H7 (cell line): ENCODE results near the gene GPATCH8. TPM values are rescaled to one million over a fixed set of nuclear protein-coding genes. Genes with fewer than 3 reads are reported as not detected.

Source experiments
- DNase-seq: peaks from one replicate; pipeline ENCODE4 v3.0.0; 2012
- H3K27me3 ChIP-seq: 2 replicates; pipeline ENCODE4 v1.6.0; 2011; ENCODE audit warnings: mild to moderate bottlenecking, low read length; ENCODE audit not compliant: control insufficient read depth, insufficient read depth
- H3K36me3 ChIP-seq: replicated peaks from 2 replicates; pipeline ENCODE4 v1.5.1; 2011; ENCODE audit warnings: low read length; ENCODE audit not compliant: control insufficient read depth, insufficient read depth
- H3K4me3 ChIP-seq: 2 replicates; pipeline ENCODE4 v1.5.1; 2011; ENCODE audit warnings: low read depth, mild to moderate bottlenecking, control low read depth, low read length, moderate library complexity; ENCODE audit not compliant: insufficient read depth
- total RNA-seq: library from RNA; depleted of rRNA; stranded (reverse); fragments of >200 nt; shearing (Covaris generic); gene quantifications from 2 replicates; pipeline ENCODE4 v1.2.3, GENCODE V29; 2014

The GPATCH8 gene
- total RNA-seq, 1 experiment from 2014 or later, result 16.9 TPM

DNA sequence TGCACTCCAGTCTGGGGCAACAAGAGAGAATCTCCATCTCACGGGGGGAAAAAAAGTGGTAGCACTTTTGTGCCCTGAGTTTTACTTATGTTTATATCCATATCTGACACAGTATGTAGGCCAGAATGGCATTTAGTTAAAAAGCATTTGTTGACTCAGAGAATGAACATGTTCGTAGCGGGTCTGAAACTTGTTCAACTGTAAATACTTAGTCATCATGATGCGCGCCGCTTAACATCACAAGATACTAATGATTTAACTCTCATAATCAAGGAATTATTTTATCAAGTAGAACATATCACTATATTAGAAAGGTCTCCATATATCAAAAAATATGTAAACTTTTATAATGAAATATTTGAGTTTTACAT, 58.5 kb downstream of the GPATCH8 start:
- Histone ChIP-seq H3K4me3 (no peak overlapping the region), H3K36me3 (no peaks in the 10 kb centered on the region), H3K27me3 (no peaks in the 10 kb centered on the region)
- no peak for DNase-seq

DNA sequence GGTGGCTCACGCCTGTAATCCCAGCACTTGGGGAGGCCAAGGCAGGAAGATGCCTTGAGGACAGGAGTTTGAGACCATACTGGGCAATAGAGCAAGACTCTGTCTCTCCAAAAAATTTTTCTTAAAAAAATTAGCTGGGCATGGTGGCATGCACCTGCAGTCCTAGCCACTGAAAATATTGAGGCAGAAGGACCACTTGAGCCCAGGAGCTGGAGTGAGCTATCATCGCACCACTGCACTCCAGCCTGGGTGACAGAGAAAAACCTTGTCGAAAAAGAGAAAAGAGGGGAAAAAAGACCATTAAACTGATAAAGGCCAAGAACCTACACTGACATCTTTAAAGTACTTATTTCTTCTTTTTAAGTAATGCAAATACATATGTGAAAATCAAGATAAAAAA, 60.4 kb downstream of the GPATCH8 start:
- no peaks in the 10 kb centered on the region for H3K27me3 ChIP-seq
- no peaks in the 10 kb centered on the region for H3K36me3 ChIP-seq
- DNase-seq, result no peak
- no peak overlapping the region for H3K4me3 ChIP-seq

DNA sequence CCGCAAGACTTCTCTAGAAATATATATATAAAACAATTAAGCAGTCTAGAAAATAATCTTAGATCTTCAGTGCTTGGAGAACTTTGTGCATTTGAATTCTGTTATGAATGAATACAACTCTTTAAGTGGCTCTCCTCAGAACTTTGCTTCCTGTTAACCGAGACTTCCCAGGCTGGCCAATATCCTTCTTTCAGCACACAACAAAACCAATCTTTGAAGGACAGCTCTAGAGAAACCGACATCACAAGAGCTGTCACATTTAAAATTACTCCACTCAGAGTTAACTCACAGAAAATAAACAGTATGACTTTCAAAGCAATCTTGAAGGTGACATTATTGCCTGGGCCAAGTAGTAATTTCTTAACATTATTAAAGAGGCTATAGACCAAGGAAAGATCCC, 64.0 kb downstream of the GPATCH8 start:
- DNase-seq, result no peak
- H3K36me3 ChIP-seq, result peaks cover 6% of the 10 kb centered on the region
- no peaks in the 10 kb centered on the region for H3K27me3 ChIP-seq
- H3K4me3 ChIP-seq, result no peak overlapping the region

DNA sequence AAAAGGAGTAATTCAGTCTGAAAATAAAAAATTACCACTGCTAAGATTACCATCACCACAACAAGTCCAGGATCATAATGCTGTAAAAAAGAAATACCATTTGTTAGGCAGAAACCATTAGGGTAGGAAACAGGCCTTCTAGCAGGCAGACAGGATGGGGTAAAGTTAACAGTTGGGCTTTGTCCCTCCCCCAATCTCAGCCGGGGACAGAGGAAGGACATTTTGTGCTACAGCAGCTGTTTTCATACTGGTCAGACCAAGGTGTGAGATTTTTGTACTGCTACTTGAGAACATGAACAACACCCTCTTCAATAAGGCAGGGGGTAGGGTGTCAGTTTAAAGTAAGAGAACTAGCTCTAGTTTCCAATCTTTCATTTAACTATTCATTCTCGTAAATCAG, 64.6 kb downstream of the GPATCH8 start:
- Histone ChIP-seq H3K27me3 (no peaks in the 10 kb centered on the region), H3K4me3 (no peak overlapping the region), H3K36me3 (peaks cover 6% of the 10 kb centered on the region)
- DNase-seq, result no peak

DNA sequence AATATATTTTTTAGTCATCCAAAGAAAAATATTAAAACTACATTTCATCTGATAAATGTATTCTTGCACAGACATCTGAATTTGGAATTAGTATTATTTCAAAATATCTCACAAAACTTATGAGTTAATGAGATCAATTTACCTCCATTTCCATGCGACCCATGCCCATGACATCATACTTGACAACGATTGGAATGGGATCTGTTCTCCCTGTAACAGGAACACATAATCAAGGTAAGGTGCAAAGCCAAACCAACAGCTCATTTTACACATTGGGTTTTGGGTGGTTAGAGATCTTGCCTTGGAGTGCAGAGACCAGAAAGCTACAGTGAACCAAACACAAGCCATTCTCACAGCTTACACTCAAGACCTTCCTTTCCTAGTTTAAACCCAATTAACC, 66.9 kb downstream of the GPATCH8 start:
- DNase-seq, result no peak
- H3K36me3 ChIP-seq, result peaks cover 11% of the 10 kb centered on the region
- no peak overlapping the region for H3K4me3 ChIP-seq
- no peaks in the 10 kb centered on the region for H3K27me3 ChIP-seq

DNA sequence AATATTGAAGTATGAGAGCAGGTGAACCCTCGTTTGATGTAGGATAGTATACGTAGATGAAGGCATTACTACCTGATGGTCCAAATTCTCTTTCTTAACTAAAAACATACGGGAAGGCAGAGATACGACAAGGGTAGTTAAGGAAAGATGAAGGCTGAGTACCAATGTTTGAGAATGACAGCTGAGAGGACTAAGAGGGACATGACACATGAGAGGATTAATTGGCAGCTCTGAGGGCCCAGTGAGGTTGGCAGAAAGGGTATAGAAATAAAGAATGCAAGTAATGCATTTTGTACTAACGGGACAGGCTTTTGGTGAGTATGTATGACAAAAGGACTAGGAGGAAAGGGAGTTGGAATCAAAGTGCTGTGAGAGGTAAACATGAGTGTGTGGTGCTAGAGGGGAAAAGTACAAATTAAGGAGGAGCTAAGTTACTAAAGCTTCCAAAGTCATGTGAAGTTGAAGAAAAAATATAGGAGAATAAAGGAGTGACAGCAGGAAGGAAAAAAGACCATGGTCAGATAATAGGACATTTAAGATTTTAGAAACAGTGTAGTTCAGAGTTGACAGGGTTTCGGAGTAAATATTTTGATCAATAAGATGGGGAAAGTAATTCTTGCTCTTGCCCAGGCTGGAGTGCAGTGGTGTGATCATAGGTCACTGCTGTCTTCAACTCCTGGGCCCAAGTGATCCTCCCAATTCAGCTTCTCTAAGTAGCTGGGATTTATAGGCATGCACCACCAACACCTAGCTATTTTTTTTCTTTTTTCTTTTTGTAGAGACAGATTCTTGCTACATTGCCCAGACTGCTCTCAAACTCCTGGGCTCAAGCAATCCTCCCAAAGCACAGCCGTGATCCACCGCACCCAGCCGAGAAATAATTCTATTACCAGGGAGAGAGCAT, 70.7 kb downstream of the GPATCH8 start:
- Histone ChIP-seq H3K27me3 (no peaks in the 10 kb centered on the region), H3K4me3 (no peak overlapping the region), H3K36me3 (peaks cover 11% of the 10 kb centered on the region)
- no peak for DNase-seq

DNA sequence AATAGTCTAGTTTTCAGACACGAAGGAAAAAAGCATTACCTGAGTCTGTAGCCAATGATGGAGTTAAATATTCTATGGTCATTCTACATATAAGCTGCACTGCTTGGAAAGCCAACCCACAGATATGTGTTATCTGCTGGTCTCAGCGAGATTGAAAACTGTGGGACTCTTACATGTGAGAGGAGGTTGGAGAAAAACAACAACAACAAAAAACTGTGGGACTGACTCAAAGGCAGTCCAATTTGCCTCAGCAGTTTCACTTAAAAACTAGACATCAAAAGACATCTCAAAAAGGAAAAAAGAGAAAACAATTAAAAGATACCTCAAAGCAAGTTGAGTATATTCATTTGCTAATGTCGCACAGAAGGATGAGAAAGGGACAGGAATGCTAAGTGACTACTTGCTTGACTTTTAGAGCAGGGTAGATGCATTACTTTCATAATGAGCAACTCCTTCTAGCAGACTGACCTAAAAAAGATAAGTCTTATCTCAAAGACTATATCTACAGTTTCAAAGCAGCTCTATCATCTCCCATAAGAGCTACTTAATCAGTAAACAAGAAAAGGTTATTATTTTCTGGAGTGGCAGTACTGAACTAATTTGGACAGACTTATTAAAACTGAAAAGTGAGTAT, 78.3 kb downstream of the GPATCH8 start:
- Histone ChIP-seq H3K4me3 (no peak overlapping the region), H3K27me3 (no peaks in the 10 kb centered on the region), H3K36me3 (no peaks in the 10 kb centered on the region)
- no peak for DNase-seq

DNA sequence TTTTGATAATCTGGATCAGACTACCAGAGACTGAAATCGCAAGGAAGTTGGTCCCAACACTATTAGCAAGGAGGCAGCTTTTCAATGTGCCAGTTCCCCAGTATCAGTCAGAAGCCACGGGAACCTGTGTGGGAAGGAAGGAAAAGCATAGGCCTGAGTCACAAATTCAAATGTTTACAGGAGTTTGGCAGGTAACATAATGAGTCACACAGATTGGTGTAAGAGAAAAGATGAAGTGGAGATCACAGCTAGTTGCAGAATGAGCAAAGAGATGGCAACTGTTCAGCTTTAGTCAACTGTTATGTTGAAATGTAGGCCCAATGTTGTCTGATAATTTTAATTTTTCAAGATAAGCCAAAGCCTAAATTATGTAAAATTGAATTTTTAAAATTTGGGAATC, 85.7 kb downstream of the GPATCH8 start:
- no peak for DNase-seq
- Histone ChIP-seq H3K36me3 (peaks cover 4% of the 10 kb centered on the region), H3K4me3 (no peak overlapping the region), H3K27me3 (no peaks in the 10 kb centered on the region)

DNA sequence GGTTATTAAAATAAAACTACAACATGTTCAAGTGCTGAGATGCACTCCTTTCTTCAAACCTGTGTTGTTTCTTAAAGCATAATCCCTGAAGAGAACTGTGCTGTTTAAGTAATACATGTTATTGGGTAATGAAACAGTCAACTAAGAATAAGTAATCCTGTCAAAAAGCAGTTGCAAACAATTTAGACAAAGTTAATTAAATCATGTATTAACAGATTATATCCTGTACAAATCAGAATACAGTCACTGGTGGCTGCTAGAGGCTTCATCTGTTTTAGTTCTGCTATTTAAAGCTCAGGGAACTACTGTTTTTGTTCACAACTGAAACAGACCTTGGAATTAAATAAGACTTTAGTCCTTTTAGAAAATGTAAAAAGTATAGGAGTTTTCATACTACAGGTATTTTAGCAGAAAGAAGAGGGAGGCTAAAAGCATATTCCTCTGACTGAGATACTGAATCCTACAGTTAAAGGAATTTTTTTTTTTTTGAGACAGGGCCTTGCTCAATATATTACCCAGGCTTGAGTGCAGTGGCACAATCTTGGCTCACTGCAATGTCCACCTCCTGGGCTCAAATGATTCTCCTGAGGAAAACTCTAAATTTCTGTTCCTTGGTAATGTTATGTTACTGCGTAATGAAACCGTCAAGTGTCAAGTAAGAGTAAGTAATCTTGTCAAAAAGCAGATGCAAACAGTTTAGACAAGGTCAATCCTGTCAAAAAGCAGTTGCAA, 86.5 kb downstream of the GPATCH8 start:
- DNase-seq, result no peak
- H3K36me3 ChIP-seq, result peaks cover 4% of the 10 kb centered on the region
- no peak overlapping the region for H3K4me3 ChIP-seq
- no peaks in the 10 kb centered on the region for H3K27me3 ChIP-seq

DNA sequence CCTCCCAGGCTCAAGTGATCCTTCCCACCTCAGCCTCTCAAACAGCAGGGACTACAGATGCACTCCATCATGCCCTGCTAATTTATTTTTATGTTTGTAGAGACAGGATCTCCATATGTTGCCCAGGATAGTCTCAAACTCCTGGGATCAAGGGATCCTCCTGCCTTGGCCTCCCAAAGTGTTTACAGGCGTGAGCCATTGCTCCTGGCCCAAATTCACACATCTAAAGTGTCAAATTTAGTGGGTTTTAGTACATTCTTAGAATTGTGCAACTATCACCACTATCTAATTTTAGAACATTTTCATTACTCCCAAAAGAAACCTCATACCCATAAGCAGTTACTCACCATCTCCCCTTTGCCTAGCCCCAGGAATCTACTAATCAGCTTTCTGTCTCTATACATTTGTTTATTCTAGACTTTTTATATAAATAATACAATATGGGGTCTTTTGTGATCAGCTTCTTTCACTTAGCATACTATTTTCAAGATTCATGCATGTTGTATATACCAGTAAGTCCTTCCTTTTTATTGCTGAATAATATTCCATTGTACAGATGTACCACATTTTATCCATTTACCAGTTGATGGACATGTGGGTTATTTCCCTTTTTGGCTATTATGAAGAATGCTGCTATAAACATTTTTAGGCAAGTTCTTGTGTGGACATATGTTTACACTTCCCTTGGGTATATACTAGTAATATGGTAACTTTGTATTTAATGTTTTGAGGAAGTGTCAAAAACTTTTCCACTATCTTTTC, 88.6 kb downstream of the GPATCH8 start:
- no peaks in the 10 kb centered on the region for H3K27me3 ChIP-seq

DNA sequence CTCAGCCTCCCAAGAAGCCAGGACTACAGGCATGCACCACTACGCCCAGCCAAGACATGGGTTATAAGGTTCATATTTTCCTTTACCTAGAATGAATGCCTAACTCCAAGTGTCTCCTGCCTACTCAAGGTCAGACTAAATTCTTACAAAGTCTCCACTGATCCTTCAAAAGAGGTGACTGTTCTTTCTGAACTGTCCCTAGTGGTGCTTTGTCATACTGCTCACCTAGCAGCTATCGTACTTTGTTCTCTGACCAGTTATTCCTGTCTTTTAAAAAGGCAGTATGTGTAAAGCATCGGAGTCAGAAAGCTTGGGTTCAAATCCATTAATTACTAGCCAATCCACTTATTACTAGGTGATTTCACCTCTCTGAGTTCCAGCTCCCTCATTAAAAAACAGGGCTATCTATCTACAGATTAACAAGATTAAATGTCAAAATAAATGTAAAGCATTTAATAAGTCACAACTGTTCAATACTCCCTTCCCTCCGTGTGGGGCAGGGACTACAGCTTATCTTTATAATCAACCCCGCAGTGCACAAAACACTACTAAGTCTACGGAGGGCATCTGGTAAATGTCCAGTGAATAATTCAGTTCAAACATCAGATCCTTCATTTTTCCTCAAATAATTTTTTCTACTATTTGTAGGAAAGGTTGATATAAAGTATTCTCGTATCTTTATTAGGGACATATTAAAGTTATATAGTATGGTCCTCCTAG, 93.7 kb downstream of the GPATCH8 start:
- Histone ChIP-seq H3K4me3 (no peak overlapping the region), H3K27me3 (no peaks in the 10 kb centered on the region), H3K36me3 (peaks cover 1% of the 10 kb centered on the region; the same call in 1 of the 2 replicates)
- no peak for DNase-seq

More for the DNA sequence above, 88.6 kb downstream of the GPATCH8 start:
- no peak overlapping the region for H3K4me3 ChIP-seq
- no peak for DNase-seq
- H3K36me3 ChIP-seq, result peaks cover 4% of the 10 kb centered on the region

DNA sequence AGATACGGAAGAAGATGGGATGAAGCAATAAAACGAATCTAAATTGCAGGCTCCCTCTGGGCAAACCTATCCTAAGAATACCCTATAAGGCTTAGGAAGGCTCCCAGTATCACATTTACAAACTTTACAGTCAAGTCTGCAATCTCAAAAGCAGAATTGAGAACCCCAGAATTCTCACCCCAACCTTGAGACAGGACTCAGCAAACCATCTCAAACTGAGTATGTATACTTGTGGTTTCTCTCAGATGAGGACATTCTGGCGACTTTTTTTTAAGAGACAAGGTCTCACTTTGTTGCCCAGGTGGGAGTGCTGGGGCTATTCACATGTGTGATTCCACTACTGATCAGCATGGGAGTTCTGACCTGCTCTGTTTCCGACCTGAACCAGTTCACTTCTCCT, 94.4 kb downstream of the GPATCH8 start:
- Histone ChIP-seq H3K36me3 (peaks cover 1% of the 10 kb centered on the region; the same call in 1 of the 2 replicates), H3K4me3 (no peak overlapping the region), H3K27me3 (no peaks in the 10 kb centered on the region)
- no peak for DNase-seq

DNA sequence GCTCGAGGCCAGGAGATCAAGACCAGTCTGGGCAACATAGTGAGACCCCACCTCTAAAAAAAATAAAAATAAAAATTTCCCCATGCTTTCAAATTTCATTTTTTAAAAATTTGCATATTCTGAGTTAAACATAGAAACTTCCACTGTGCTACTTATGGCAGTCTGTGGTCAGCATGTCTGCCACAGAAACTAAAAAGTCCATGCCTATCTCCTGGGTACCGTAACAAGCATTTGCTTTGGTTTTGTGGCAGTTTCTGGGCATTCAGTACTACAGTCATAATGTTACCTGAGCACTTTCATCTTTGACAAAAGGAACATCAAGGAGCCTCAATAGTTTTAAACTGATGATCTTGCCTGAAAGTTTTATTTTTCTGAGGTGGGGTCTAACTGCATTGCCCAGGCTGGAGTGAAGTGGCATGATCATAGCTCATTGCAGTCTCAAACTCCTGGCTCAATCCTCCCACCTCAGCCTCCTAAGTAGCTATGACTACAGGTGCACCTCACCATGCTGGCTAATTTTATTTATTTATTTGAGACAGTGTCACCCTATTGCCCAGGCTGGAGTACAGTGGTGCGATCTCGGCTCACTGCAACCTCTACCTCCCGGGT, 100.5 kb downstream of the GPATCH8 start:
- Histone ChIP-seq H3K27me3 (no peaks in the 10 kb centered on the region), H3K4me3 (no peak overlapping the region), H3K36me3 (peaks cover 28% of the 10 kb centered on the region)
- DNase-seq, result no peak
